Lower lobe of right lung (tissue), 2 donors: ENCODE measurements around the gene SERTAD2. TPM values are rescaled to one million over a fixed set of nuclear protein-coding genes. Genes with fewer than 3 reads are reported as not detected.

Experiments
- ATAC-seq, 2 donors: fragments of 200-7000 bp; cut with Tn5 transposase; one replicate each; pipeline ENCODE4 v1.9.1; 2020 to 2022; ENCODE audit warnings: mild to moderate bottlenecking in 2 of 2, moderate library complexity in 2 of 2
- DNase-seq: peaks from one replicate; pipeline ENCODE4 v3.0.0-alpha.2; 2020
- H3K27ac ChIP-seq: fragments of 200-600 bp; one replicate; pipeline ENCODE4 v1.8.0; 2022
- H3K27me3 ChIP-seq: fragments of 200-600 bp; one replicate; pipeline ENCODE4 v1.8.0; 2022; ENCODE audit warnings: low read depth
- H3K36me3 ChIP-seq: fragments of 200-600 bp; one replicate; pipeline ENCODE4 v1.8.0; 2022; ENCODE audit warnings: mild to moderate bottlenecking
- H3K4me1 ChIP-seq: fragments of 200-600 bp; one replicate; pipeline ENCODE4 v1.8.0; 2022
- H3K4me3 ChIP-seq: fragments of 200-600 bp; one replicate; pipeline ENCODE4 v1.8.0; 2022; ENCODE audit warnings: mild to moderate bottlenecking
- H3K9me3 ChIP-seq: fragments of 200-600 bp; one replicate; pipeline ENCODE4 v1.8.0; 2022
- CTCF ChIP-seq: fragments of 200-600 bp; IDR thresholded peaks from one replicate; pipeline ENCODE4 v1.8.0; 2022; ENCODE audit warnings: antibody characterized with exemption, mild to moderate bottlenecking
- intact Hi-C: fragments of 100-400 bp; cut with DNase I; formaldehyde crosslinking; loops from one replicate; pipeline ENCODE4 v1.11.0; 2022
- total RNA-seq: library from RNA; stranded (reverse); fragmentation: NEBNext Ultra II Directional; extraction: Animal tissue kit (Norgen Biotek cat#: 25700); gene quantifications from one replicate; pipeline ENCODE4 v1.2.1, GENCODE V29; 2021
- donor health status: DM: no; HTN: yes; CAD: no; lungs with severe emphysema.

The SERTAD2 gene
- total RNA-seq, 1 donor from 2014 or later, result 20.1 TPM

DNA sequence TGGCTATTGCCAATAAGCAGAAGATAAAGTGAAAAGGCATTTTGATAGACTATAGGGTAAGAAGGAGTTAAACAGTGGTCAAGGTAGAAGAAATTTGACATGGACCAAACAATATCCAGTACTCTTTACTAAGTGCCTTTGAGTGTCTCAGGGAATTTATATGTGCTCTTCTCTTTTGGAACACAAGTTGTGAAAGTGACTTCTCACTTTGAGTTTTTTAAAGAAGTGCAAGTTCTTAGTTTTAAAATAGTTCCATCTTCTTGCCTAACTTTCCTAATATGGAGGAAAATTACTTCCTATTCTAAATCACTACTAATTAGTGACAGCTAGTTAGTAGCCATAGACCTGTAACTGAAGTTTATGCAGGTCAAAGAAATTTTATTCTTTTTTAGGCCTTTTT is 66.2 kb downstream of the SERTAD2 start:
- Histone ChIP-seq H3K9me3 (no peaks in the 10 kb centered on the region), H3K4me1 (peaks cover 6% of the 10 kb centered on the region), H3K27me3 (no peaks in the 10 kb centered on the region), H3K27ac (no peak overlapping the region), H3K36me3 (peaks cover 81% of the 10 kb centered on the region), H3K4me3 (no peak overlapping the region)
- no peak for TF ChIP-seq CTCF
- no peak for DNase-seq
- intact Hi-C loops, result loop anchor here (10.0 kb wide), 1 partner anchor 277 kb away; no protein-coding TSS in a partner anchor
- ATAC-seq, result no peak

DNA sequence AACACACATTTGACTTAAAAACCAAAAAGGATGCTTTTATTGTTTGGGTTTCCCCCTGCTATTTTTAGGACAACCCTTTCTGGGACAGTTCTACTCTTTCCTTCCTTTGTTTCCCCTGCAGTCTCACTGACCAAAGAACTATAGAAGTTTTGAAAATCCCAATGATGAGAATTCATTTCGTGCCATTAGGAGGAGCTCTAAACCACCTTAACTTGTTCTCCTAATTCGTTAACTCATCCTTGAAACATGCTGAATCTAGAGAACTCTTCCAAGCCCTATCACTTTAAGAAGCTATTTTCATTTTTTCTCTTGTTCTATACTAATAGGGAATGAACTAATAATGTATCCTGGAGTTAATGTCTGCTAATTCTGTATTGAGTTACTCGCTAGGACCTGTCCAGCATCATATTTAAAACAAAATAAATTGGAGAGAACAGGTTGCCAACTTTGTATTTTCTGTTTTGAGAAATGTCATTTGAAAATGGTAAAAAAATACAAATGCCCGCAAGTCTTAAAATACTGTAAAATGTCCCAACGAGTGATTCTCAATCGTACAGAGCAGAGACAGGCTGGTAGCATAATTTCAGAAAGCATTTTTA is 66.7 kb downstream of the SERTAD2 start:
- TF ChIP-seq CTCF, result peak; percentile 54
- no peak overlapping the region for H3K27ac ChIP-seq
- H3K4me3 ChIP-seq, result no peak overlapping the region
- ATAC-seq, result peak; percentile 64 to 68
- H3K9me3 ChIP-seq, result no peaks in the 10 kb centered on the region
- no peaks in the 10 kb centered on the region for H3K27me3 ChIP-seq
- peaks cover 79% of the 10 kb centered on the region for H3K36me3 ChIP-seq
- peaks cover 6% of the 10 kb centered on the region for H3K4me1 ChIP-seq
- no peak for DNase-seq
- intact Hi-C loops, result loop anchor here (10.0 kb wide), 1 partner anchor 278 kb away; no protein-coding TSS in a partner anchor

DNA sequence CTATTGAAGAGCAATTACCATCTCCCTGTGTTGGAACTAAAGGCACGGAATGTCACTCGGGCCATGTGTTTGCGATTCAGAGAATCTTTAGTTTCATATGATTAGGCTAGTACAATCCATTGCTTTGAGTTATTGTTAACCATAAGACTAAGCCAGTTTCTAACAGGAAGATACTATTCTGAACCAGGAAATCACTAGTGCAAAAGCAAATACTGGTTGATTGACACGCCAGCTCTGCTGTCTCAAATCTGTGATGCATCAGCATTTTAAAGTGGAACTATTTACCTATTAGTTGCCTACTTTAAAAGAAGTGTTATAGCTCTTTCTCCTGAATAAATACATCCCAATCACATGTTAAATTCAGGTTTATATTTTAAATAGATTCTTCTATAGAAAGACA is 67.7 kb downstream of the SERTAD2 start:
- ATAC-seq (no peak), DNase-seq (no peak)
- intact Hi-C loops, result loop anchor here (10.0 kb wide), 1 partner anchor 279 kb away; no protein-coding TSS in a partner anchor
- peaks cover 6% of the 10 kb centered on the region for H3K4me1 ChIP-seq
- H3K4me3 ChIP-seq, result no peak overlapping the region
- no peaks in the 10 kb centered on the region for H3K9me3 ChIP-seq
- H3K27ac ChIP-seq, result no peak overlapping the region
- peaks cover 79% of the 10 kb centered on the region for H3K36me3 ChIP-seq
- H3K27me3 ChIP-seq, result no peaks in the 10 kb centered on the region
- no peak for TF ChIP-seq CTCF

GRCh38 chr2:64582774-64583340 is 70.9 kb downstream of the SERTAD2 start:
- Histone ChIP-seq H3K27me3 (no peaks in the 10 kb centered on the region), H3K36me3 (peaks cover 77% of the 10 kb centered on the region), H3K9me3 (no peaks in the 10 kb centered on the region), H3K27ac (no peak overlapping the region), H3K4me3 (no peak overlapping the region), H3K4me1 (peaks cover 6% of the 10 kb centered on the region)
- ATAC-seq, result no peak
- no peak for DNase-seq
- no peak for TF ChIP-seq CTCF
- intact Hi-C loops, result loop anchor here (10.0 kb wide), 1 partner anchor 282 kb away; no protein-coding TSS in a partner anchor

GRCh38 chr2:64581777-64582539 is 71.8 kb downstream of the SERTAD2 start:
- intact Hi-C loops, result loop anchor here (10.0 kb wide), 1 partner anchor 283 kb away; no protein-coding TSS in a partner anchor
- TF ChIP-seq CTCF, result no peak
- DNase-seq (no peak), ATAC-seq (no peak)
- Histone ChIP-seq H3K27me3 (no peaks in the 10 kb centered on the region), H3K9me3 (no peaks in the 10 kb centered on the region), H3K27ac (no peak overlapping the region), H3K36me3 (peaks cover 82% of the 10 kb centered on the region), H3K4me3 (no peak overlapping the region), H3K4me1 (peaks cover under 1% of the 10 kb centered on the region)

Other genes with a start within 250 kb of the SERTAD2 start
- 30.8 TPM for gene LGALSL, start 199.8 kb downstream of the SERTAD2 start, total RNA-seq
- 42.6 TPM for gene AFTPH, start 129.6 kb downstream of the SERTAD2 start, total RNA-seq